Adrenal gland (tissue), 12 donors: ENCODE measurements around the gene PRKAR2A. TPM values are rescaled to one million over a fixed set of nuclear protein-coding genes. Genes with fewer than 3 reads are reported as not detected.
"Not testable (repeated sequence)": the region's sequence is repeated elsewhere in the genome, so short reads cannot be mapped to it uniquely, and the experiment has no call there.

ENCODE experiments used
- DNase-seq, 7 donors: peaks; one replicate each; pipeline ENCODE4 v3.0.0-alpha.2; 2019 to 2020
- H3K27ac ChIP-seq, 5 donors: fragments of 200-600 bp; sonication (generic) in 4 of 5; 1 replicate in 3 of 5; 2 replicates in 2 of 5; pipeline versions ENCODE4 v1.5.1 to v1.8.0; 2016 to 2020; ENCODE audit warnings: mild to moderate bottlenecking in 1 of 5
- H3K27me3 ChIP-seq: fragments of 200-600 bp; 2 replicates; pipeline ENCODE4 v1.8.0; 2021
- H3K36me3 ChIP-seq, 2 donors: fragments of 200-600 bp; replicated peaks in 1 of 2; 1 replicate in 1 of 2; 2 replicates in 1 of 2; pipeline versions ENCODE4 v1.5.1 to v1.8.0; 2018 to 2022
- H3K4me1 ChIP-seq, 2 donors: fragments of 200-600 bp; replicated peaks in 1 of 2; 1 replicate in 1 of 2; 2 replicates in 1 of 2; pipeline versions ENCODE4 v1.5.1 to v1.8.0; 2018 to 2021
- H3K4me3 ChIP-seq, 4 donors: fragments of 200-600 bp; sonication (generic) in 3 of 4; one replicate each; pipeline ENCODE4 v1.5.1; 2016 to 2018
- H3K9me3 ChIP-seq, 3 donors: fragments of 200-600 bp; sonication (generic) in 1 of 3; replicated peaks in 1 of 3; 1 replicate in 2 of 3; 2 replicates in 1 of 3; pipeline versions ENCODE4 v1.5.1 to v1.8.0; 2016 to 2021
- CTCF ChIP-seq, 6 experiments: fragments of 450-650 bp in 4 of 6; fragments of 200-600 bp in 2 of 6; sonication (generic) in 1 of 6; IDR thresholded peaks; 1 replicate in 5 of 6; 2 replicates in 1 of 6; pipeline versions ENCODE4 v1.5.1 to v1.8.0; 2016 to 2021; ENCODE audit warnings: antibody characterized with exemption in 6 of 6, mild to moderate bottlenecking in 2 of 6, moderate library complexity in 1 of 6
- POLR2A ChIP-seq, 2 donors: fragments of 450-650 bp; IDR thresholded peaks; one replicate each; pipeline ENCODE4 v1.6.1; 2017; ENCODE audit warnings: antibody characterized with exemption in 2 of 2, mild to moderate bottlenecking in 2 of 2, moderate library complexity in 1 of 2
- WGBS, 4 donors: extraction: QIAGEN DNeasy Blood & Tissue Kit in 2 of 4; methylation state at CpG; one replicate each; pipeline versions ENCODE4 v1.1.5 to v1.1.7; 2013 to 2017; 5-methylcytosine and 5-hydroxymethylcytosine counted together
- intact Hi-C, 2 donors: fragments of 100-400 bp; cut with DNase I; formaldehyde crosslinking; loops; one replicate each; pipeline versions ENCODE4 v1.14.1 to v1.15.0; 2022 to 2023
- polyA plus RNA-seq, 3 donors: library from polyadenylated mRNA; stranded (reverse); fragments of 200-250 nt in 2 of 3; fragments of 350-450 nt in 1 of 3; fragmentation: Illumina TruSeq in 1 of 3; extraction: RNeasy Lipid Tissue Mini Kit (QIAGEN cat#74804) in 1 of 3; gene quantifications; one replicate each; pipeline ENCODE4 v1.2.3, GENCODE V29; 2013 to 2014
- total RNA-seq, 9 donors: library from RNA; depleted of rRNA in 4 of 9; stranded (reverse); fragments of >200 nt in 4 of 9; fragments of 120-200 nt in 1 of 9; fragmentation: NEBNext Ultra II Directional in 1 of 9; extraction: Animal tissue kit (Norgen Biotek cat#: 25700) in 1 of 9; gene quantifications; one replicate each; pipeline versions ENCODE4 v1.1.0 to v1.2.4, GENCODE V29; 2013 to 2023
- donor health status: healthy with polysubstance abuse.
- donor health status: Bipolar disorder and iron deficiency.
- donor health status: DM: yes; HTN: yes; CAD: no.
- donor health status: DM: no; HTN: no; CAD: no.
- donor health status: DM: no; HTN: no; CAD: no.
- donor health status: DM: yes; HTN: yes; CAD: no.

The PRKAR2A gene
- total and polyA plus RNA-seq, 12 donors: 8.4 to 177 (median 48.7) TPM

- WGBS, 4 donors: 90 to 95% (median 90%) methylated on average over 4 of the region's 4 CpGs
These were observed 70.8 kb downstream of the PRKAR2A start for GRCh38 chr3:48776854-48777253.

GRCh38 chr3:48770192-48770502 lies 77.5 kb downstream of the PRKAR2A start:
- no peak overlapping the region for H3K4me3 ChIP-seq
- TF ChIP-seq POLR2A (IDR thresholded peaks at IDR 0.05): no peak
- TF ChIP-seq CTCF (IDR thresholded peaks at IDR 0.05): no peak
- WGBS, 4 donors: 77 to 82% (median 81%) methylated on average over 4 of the region's 4 CpGs
- H3K36me3 ChIP-seq: peaks cover 0 to 54% of the 10 kb centered on the region in 2 donors
- no peaks in the 10 kb centered on the region for H3K27me3 ChIP-seq
- peaks cover 0 to 8% of the 10 kb centered on the region in 2 donors for H3K4me1 ChIP-seq
- intact Hi-C loops: no loop called here
- no peak overlapping the region for H3K27ac ChIP-seq
- no peak for DNase-seq
- no peaks in the 10 kb centered on the region for H3K9me3 ChIP-seq

More at GRCh38 chr3:48776854-48777253, 70.8 kb downstream of the PRKAR2A start:
- Histone ChIP-seq H3K27me3 (no peaks in the 10 kb centered on the region), H3K9me3 (no peaks in the 10 kb centered on the region), H3K27ac (no peak overlapping the region), H3K4me3 (no peak overlapping the region), H3K36me3 (peaks cover 0 to 29% of the 10 kb centered on the region in 2 donors), H3K4me1 (no peaks in the 10 kb centered on the region)
- intact Hi-C loops: no loop called here
- no peak for DNase-seq
- TF ChIP-seq POLR2A (IDR thresholded peaks at IDR 0.05) (no peak), CTCF (IDR thresholded peaks at IDR 0.05) (no peak)

DNA sequence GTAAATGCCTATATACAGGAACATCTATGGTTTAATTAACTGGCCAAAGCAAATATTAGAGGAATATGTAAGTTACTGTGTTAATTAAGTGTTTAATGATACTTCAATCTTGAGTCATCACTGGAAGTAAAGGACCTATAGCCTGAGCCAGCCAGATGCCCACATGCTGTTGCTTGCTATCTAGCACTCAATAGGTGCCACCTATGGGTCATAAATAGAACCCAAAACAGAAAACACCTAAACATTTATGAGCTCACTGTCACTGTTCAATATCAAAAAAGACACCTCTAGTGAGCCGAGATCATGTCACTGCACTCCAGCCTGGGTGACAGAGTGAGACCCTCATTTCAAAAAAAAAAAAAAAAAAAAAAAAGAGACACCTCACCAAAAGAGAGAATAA lies 82.3 kb downstream of the PRKAR2A start:
- Histone ChIP-seq H3K9me3 (no peaks in the 10 kb centered on the region), H3K36me3 (peaks cover 0 to 43% of the 10 kb centered on the region in 2 donors), H3K27me3 (no peaks in the 10 kb centered on the region), H3K4me1 (peaks cover 0 to 6% of the 10 kb centered on the region in 2 donors), H3K4me3 (no peak overlapping the region), H3K27ac (no peak overlapping the region)
- intact Hi-C loops: no loop called here
- no peak for TF ChIP-seq POLR2A (IDR thresholded peaks at IDR 0.05)
- peak in 2 of 6 experiments; percentile 11 to 23 for TF ChIP-seq CTCF (IDR thresholded peaks at IDR 0.05)
- 83 to 95% (median 91%) methylated on average over 1 of the region's 1 CpG for WGBS, 4 donors
- DNase-seq: no peak

DNA sequence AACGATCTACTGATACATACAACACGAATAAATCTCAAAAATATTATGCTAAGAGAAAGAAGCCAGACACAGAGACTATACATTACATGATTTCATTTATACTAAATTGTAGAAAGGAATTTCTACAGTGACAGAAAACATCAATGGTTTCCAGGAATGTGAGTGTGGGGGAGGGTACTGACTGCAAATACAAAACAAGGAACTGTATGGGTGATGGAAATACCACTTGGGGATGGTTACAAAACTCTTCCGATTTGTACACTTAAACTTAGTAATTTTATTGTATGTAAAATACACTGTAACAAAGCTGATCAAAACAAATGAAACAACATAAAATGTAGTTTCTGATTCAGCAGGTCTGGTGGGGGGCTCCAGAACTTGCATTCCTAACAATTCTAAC lies 84.9 kb downstream of the PRKAR2A start:
- Histone ChIP-seq H3K36me3 (peaks cover 0 to 48% of the 10 kb centered on the region in 2 donors), H3K27ac (no peak overlapping the region), H3K9me3 (no peaks in the 10 kb centered on the region), H3K4me1 (no peaks in the 10 kb centered on the region), H3K4me3 (no peak overlapping the region), H3K27me3 (no peaks in the 10 kb centered on the region)
- WGBS, 4 donors: 79 to 90% (median 81%) methylated on average over 3 of the region's 3 CpGs
- no peak for DNase-seq
- intact Hi-C loops: no loop called here
- TF ChIP-seq CTCF (IDR thresholded peaks at IDR 0.05) (no peak), POLR2A (IDR thresholded peaks at IDR 0.05) (no peak)

GRCh38 chr3:48759991-48760540 lies 87.6 kb downstream of the PRKAR2A start:
- H3K4me1 ChIP-seq, DNase-seq, intact Hi-C loops, H3K4me3 ChIP-seq, H3K9me3 ChIP-seq, H3K27me3 ChIP-seq, H3K27ac ChIP-seq: not testable (repeated sequence)
- peaks cover 0 to 63% of the 10 kb centered on the region in 2 donors for H3K36me3 ChIP-seq
- 91 to 97% (median 94%) methylated on average over 5 of the region's 5 CpGs for WGBS, 4 donors

DNA sequence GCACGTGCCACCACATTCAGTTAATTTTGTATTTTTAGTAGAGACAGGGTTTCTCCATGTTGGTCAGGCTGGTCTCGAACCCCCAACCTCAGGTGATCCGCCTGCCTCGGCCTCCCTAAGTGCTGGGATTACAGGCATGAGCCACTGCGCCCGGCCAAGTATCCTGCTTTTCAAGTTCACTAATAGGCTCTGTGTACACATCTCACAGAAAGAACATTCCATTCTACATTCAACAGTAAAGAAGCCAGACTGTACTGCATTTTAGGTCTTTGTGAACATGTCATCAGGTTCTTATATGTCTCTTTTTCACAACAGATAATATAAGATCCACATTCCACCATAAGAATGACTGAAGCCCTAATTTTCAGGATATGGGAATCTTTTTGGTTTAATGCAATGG lies 88.1 kb downstream of the PRKAR2A start:
- WGBS, 4 donors: 96 to 98% (median 97%) methylated on average over 3 to 6 of the region's 6 CpGs

More for the DNA sequence above, 88.1 kb downstream of the PRKAR2A start:
- H3K4me3 ChIP-seq, DNase-seq, H3K9me3 ChIP-seq, H3K27ac ChIP-seq, intact Hi-C loops, H3K27me3 ChIP-seq, H3K4me1 ChIP-seq: not testable (repeated sequence)
- peaks cover 0 to 58% of the 10 kb centered on the region in 2 donors for H3K36me3 ChIP-seq
